GM23338 (cell line): Measurements from ENCODE around the gene PAMR1. TPM values are rescaled to one million over a fixed set of nuclear protein-coding genes. Genes with fewer than 3 reads are reported as not detected.

Source experiments
- ATAC-seq: fragments of 200-7000 bp; cut with Tn5 transposase; 3 replicates; pipeline ENCODE4 v1.9.1; 2020
- DNase-seq: peaks from one replicate; pipeline ENCODE4 v3.0.0-alpha.2; 2015; ENCODE audit warnings: low spot score
- H2AFZ ChIP-seq: fragments of 200-600 bp; sonication (generic); 2 replicates; pipeline ENCODE4 v1.8.0; 2016; ENCODE audit warnings: antibody characterized with exemption, mild to moderate bottlenecking, moderate library complexity
- H3F3A ChIP-seq: fragments of 200-600 bp; sonication (generic); replicated peaks from 2 replicates; pipeline ENCODE4 v1.8.0; 2017; ENCODE audit warnings: antibody characterized with exemption, mixed run types, low read depth
- H3K27ac ChIP-seq: fragments of 200-600 bp; sonication (generic); 2 replicates; pipeline ENCODE4 v1.6.1; 2016; ENCODE audit warnings: low read depth
- H3K27me3 ChIP-seq: fragments of 200-600 bp; sonication (generic); 2 replicates; pipeline ENCODE4 v1.8.0; 2016; ENCODE audit warnings: mild to moderate bottlenecking, mixed run types, moderate library complexity; ENCODE audit not compliant: insufficient read depth
- H3K36me3 ChIP-seq: fragments of 200-600 bp; sonication (generic); 2 replicates; pipeline ENCODE4 v1.8.0; 2016; ENCODE audit warnings: mild to moderate bottlenecking; ENCODE audit not compliant: insufficient read depth
- H3K4me1 ChIP-seq: fragments of 200-600 bp; sonication (generic); 2 replicates; pipeline ENCODE4 v1.8.0; 2016; ENCODE audit warnings: mild to moderate bottlenecking, moderate library complexity; ENCODE audit not compliant: insufficient read depth
- H3K4me2 ChIP-seq: fragments of 200-600 bp; sonication (generic); 2 replicates; pipeline ENCODE4 v1.7.1; 2017; ENCODE audit warnings: mixed run types
- H3K4me3 ChIP-seq: fragments of 200-600 bp; sonication (generic); 2 replicates; pipeline ENCODE4 v1.6.1; 2016; ENCODE audit warnings: mixed run types
- H3K79me2 ChIP-seq: fragments of 200-600 bp; sonication (generic); replicated peaks from 2 replicates; pipeline ENCODE4 v1.8.0; 2017; ENCODE audit warnings: mild to moderate bottlenecking; ENCODE audit not compliant: insufficient read depth
- H3K9me2 ChIP-seq: fragments of 200-600 bp; sonication (generic); 2 replicates; pipeline ENCODE4 v1.8.0; 2017; ENCODE audit not compliant: insufficient read depth
- H4K20me1 ChIP-seq: fragments of 200-600 bp; sonication (generic); replicated peaks from 2 replicates; pipeline ENCODE4 v1.8.0; 2017; ENCODE audit warnings: mild to moderate bottlenecking; ENCODE audit not compliant: insufficient read depth
- H3K27ac Mint-ChIP-seq: 2 replicates; pipeline ENCODE4 v1.8.0; 2020; ENCODE audit warnings: inconsistent platforms, mild to moderate bottlenecking, moderate library complexity, mixed read lengths
- H3K27me3 Mint-ChIP-seq: 3 replicates; pipeline ENCODE4 v1.8.0; 2022; ENCODE audit warnings: low read depth, mild to moderate bottlenecking, moderate library complexity, mixed read lengths, inconsistent platforms; ENCODE audit not compliant: insufficient read depth, poor library complexity
- H3K36me3 Mint-ChIP-seq: 3 replicates; pipeline ENCODE4 v1.8.0; 2021; ENCODE audit warnings: low read depth, mild to moderate bottlenecking, inconsistent platforms, moderate library complexity, mixed read lengths
- H3K4me1 Mint-ChIP-seq: 3 replicates; pipeline ENCODE4 v1.8.0; 2020; ENCODE audit warnings: mild to moderate bottlenecking, inconsistent platforms, mixed read lengths
- H3K4me3 Mint-ChIP-seq: 3 replicates; pipeline ENCODE4 v1.8.0; 2021; ENCODE audit warnings: moderate library complexity, mild to moderate bottlenecking, inconsistent platforms, mixed read lengths
- H3K9me3 Mint-ChIP-seq: 3 replicates; pipeline ENCODE4 v1.8.0; 2020; ENCODE audit warnings: moderate library complexity, mild to moderate bottlenecking, inconsistent platforms, mixed read lengths
- CREB1 ChIP-seq: fragments of 250-450 bp; sonication (Bioruptor Pico); IDR thresholded peaks from 2 replicates; pipeline ENCODE4 v1.5.0; 2020; ENCODE audit warnings: low read depth, mild to moderate bottlenecking, moderate library complexity
- CTCF ChIP-seq, 2 experiments: fragments of 200-600 bp in 1 of 2; sonication (generic) in 1 of 2; conservative IDR thresholded peaks; 2 replicates each; pipeline versions ENCODE4 v1.5.1 to v1.6.1; 2016 to 2017; ENCODE audit warnings: antibody characterized with exemption in 2 of 2, low read depth in 2 of 2, mild to moderate bottlenecking in 2 of 2, moderate library complexity in 1 of 2
- ETS1 ChIP-seq: IDR thresholded peaks from 2 replicates; pipeline ENCODE4 v1.6.1; 2016; ENCODE audit warnings: antibody characterized with exemption
- NANOG ChIP-seq: IDR thresholded peaks from 2 replicates; pipeline ENCODE4 v1.6.1; 2016; ENCODE audit warnings: antibody characterized with exemption, borderline replicate concordance
- REST ChIP-seq: IDR thresholded peaks from one replicate; pipeline ENCODE4 v1.6.1; 2018; ENCODE audit warnings: antibody characterized with exemption; ENCODE audit not compliant: unreplicated experiment
- STAT1 ChIP-seq: IDR thresholded peaks from one replicate; pipeline ENCODE4 v1.6.1; 2016; ENCODE audit warnings: antibody characterized with exemption; ENCODE audit not compliant: unreplicated experiment
- ZNF331 ChIP-seq: fragments of 250-450 bp; sonication (Bioruptor Pico); IDR thresholded peaks from 2 replicates; pipeline ENCODE4 v1.5.0; 2020; ENCODE audit warnings: low read depth, mild to moderate bottlenecking, moderate library complexity
- ZNF462 ChIP-seq: fragments of 250-450 bp; sonication (Bioruptor Pico); IDR thresholded peaks from 2 replicates; pipeline ENCODE4 v1.5.0; 2020; ENCODE audit warnings: mild to moderate bottlenecking, moderate library complexity
- polyA plus RNA-seq: library from polyadenylated mRNA; unstranded; fragments of >200 nt; fragmentation: Nextera tagmentation; extraction: Ambion mirVana; gene quantifications from 2 replicates; pipeline ENCODE4 v1.2.1, GENCODE V29; 2016
- total RNA-seq: library from RNA; depleted of rRNA; stranded (reverse); fragments of >200 nt; shearing (Covaris generic); gene quantifications from 2 replicates; pipeline ENCODE4 v1.2.3, GENCODE V29; 2014

The PAMR1 gene
- total and polyA plus RNA-seq, 2 experiments from 2014 or later = 1.6 to 3.1 TPM

- no peak overlapping the region for H3K27ac ChIP-seq
These were observed 45.7 kb downstream of the PAMR1 start for GRCh38 chr11:35479731-35480130.

More at GRCh38 chr11:35479731-35480130, 45.7 kb downstream of the PAMR1 start:
- Histone ChIP-seq H4K20me1 (no peaks in the 10 kb centered on the region), H3K27me3 (no peaks in the 10 kb centered on the region), H3K4me3 (no peak overlapping the region), H3K36me3 (0 out of 2 replicates have a peak, but pooled peaks cover 3% of the 10 kb centered on the region), H2AFZ (no peak overlapping the region), H3K4me1 (peaks cover 14% of the 10 kb centered on the region; the same call in 1 of the 2 replicates), H3K9me2 (no peaks in the 10 kb centered on the region), H3F3A (no peaks in the 10 kb centered on the region), H3K4me2 (no peak overlapping the region), H3K79me2 (no peaks in the 10 kb centered on the region)
- H3K27me3 Mint-ChIP-seq = peaks cover 2% of the 10 kb centered on the region
- H3K4me3 Mint-ChIP-seq = no peak overlapping the region
- peaks cover 14% of the 10 kb centered on the region for H3K36me3 Mint-ChIP-seq
- peaks cover 29% of the 10 kb centered on the region for H3K9me3 Mint-ChIP-seq
- no peak overlapping the region for H3K27ac Mint-ChIP-seq
- peaks cover 17% of the 10 kb centered on the region for H3K4me1 Mint-ChIP-seq
- no peak for ATAC-seq
- no peak for DNase-seq
- no peak for TF ChIP-seq STAT1
- no peak for TF ChIP-seq CREB1 (CRISPR knock-in tag)
- TF ChIP-seq ZNF462 (CRISPR knock-in tag) = no peak
- TF ChIP-seq ETS1 = no peak
- TF ChIP-seq REST = no peak
- TF ChIP-seq CTCF (conservative IDR thresholded peaks at IDR 0.05; ENCODE audit: low read depth in 2 of 2) = no peak
- no peak for TF ChIP-seq ZNF331 (CRISPR knock-in tag)
- TF ChIP-seq NANOG = no peak
